CD4-positive, alpha-beta T cell treated with Interleukin-4 for 1 hour (primary cell): ENCODE results near the gene SLC25A51.
"Not testable (repeated sequence)": the region's sequence is repeated elsewhere in the genome, so short reads cannot be mapped to it uniquely, and the experiment has no call there.

Source experiments
- DNase-seq, 2 donors: peaks; one replicate each; pipeline ENCODE4 v3.0.0-alpha.2; 2020 to 2022

Gene SLC25A51

DNA sequence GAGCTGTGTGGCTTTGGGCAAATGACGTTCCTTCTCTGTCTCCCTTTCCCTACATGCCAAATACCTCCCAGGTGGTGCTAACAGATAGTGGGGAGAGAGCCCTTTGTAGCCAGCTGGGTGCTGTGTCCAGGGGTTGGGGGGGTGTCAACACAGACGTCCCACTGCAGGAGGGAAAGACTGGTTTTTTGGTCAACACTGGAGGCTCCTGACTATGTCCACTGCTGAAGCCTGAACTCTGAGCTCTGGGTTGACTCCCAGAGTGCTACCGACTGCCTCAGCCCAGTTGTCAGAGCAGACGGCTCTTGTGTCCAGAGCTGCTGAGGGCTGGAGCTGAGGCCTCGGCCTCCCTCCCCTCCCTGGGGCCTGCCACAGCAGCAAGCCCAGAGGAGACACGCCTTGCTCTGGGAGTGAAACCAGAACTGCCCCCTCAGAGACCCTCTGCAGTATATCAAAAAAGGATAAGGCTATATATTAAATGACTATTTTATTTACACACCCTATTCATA lies 14.8 kb upstream of the SLC25A51 start:
- no peak for DNase-seq

DNA sequence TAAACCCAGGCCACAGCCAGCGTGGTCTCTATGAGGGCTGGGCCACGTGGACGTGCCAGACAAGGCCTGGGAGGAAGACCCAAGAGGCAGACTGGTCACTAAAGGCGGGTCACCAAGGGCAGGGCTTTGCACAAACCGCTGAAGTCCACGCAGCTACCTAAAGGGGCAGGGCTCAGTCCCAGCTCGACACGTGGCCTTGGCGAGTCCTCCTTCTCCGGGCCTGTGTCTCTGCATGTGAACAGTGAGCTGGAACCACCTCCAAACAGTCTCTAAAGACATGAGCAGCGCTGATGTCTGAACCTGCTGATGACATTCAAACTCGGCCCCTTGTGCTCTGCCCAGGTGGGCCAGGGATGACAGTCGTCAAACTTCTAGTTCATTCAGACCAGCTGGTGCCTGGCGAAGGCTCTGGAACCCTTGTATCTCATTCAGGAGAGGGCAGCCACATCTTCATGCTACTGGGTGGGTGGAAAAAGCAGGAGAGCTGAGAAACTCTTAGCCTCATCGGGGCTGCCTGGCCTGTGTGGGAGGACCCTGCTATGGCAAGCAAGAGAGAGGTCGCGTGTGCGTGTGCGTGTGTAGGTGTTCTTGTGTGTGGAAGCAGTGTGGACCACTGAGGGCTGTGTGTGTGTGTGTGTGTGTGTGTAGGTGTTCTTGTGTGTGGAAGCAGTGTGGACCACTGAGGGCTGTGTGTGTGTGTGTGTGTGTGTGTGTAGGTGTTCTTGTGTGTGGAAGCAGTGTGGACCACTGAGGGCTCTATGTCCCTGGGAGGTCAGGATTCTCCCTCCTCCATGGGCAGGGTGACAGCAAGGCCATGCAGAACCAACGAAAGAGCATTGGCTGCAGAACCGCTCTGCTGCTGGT lies 14.1 kb upstream of the SLC25A51 start:
- no peak for DNase-seq

DNA sequence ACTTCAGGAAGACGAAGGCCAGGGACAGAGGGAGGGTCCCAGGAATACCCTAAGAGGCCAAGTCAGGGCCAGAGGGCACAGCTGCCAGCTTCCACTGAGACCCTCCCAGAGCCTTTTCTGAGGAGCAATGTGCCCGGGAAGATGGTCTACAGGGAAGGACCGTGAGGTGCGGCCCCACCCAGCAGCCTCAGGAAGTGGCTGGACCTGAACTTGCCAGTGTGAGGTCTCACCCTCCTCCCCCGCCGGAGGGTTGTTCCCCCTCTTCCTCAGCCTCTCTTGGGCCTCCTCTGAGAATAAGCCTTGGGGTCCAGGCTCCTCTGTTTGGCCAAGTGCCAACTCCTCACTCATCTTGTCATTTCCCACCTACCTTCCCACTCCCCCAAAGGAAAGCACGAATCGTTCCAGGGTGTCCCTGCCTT lies 13.4 kb upstream of the SLC25A51 start:
- DNase-seq = no peak

DNA sequence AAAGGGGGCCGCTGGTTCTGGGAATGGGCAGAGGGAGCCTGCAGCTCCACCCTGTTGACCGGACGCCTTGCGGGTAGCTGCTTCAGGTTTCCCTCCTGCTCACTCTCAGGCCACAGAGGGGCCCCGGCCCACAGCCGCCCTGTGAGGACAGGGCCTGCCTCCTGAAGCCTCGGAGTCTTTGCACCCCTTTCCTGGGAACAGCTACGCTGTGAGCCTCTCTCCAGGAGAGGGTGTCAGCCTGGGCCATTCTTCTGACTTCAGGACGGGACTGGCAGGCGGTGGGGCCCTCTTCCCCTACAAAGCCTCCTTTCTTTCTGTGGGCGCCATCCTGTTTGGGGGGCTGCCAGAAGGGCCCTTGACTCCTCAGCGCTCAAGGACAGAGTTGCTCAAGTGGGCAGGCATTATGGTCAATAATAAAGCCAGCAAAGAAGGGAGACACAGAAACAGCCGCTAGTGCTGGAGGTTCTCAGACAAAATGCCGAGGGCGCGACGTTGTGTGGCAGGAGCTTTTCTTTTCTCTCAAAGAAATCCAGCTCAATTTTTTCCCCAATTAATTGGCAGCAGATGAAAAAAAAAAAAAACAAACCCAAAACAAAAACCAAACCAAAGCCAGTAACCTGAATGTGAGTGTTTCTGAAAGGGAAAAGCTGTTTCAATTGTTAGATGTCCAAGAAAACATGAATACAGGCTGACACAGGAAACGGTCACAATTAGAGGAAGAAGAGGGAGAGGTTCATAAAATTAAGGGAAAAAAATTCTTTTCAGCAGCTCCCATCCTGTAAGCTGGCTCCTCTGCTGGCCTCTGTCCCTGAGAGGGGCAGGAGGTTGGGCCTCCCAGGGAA lies 12.8 kb upstream of the SLC25A51 start:
- DNase-seq = no peak

DNA sequence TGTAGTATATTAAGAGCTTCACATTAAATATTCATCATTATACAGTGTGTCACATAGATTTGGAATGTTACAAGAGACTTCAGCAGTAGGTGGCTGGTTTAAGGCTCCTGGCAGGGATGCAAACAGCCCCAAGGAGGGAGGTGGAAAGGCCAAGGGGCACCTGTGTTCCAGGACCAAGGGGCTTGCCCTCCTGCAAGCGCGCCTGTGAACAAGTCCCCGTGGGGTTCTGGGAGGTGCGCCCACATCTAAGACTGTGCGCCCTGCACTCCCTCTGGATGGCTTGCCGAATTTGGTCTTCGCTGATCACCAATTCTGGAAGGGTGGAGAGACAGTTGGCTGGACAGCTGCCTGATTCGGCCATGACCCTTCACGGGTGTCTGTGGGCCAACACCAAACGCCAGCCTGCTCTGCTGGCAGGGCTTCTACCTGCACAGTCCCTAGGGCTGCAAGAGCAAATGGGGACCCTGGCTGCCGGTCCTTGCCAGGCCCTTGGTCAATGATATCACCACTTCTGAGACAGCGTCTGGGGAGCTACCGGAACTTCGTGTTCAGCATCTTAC lies 12.1 kb upstream of the SLC25A51 start:
- no peak for DNase-seq

DNA sequence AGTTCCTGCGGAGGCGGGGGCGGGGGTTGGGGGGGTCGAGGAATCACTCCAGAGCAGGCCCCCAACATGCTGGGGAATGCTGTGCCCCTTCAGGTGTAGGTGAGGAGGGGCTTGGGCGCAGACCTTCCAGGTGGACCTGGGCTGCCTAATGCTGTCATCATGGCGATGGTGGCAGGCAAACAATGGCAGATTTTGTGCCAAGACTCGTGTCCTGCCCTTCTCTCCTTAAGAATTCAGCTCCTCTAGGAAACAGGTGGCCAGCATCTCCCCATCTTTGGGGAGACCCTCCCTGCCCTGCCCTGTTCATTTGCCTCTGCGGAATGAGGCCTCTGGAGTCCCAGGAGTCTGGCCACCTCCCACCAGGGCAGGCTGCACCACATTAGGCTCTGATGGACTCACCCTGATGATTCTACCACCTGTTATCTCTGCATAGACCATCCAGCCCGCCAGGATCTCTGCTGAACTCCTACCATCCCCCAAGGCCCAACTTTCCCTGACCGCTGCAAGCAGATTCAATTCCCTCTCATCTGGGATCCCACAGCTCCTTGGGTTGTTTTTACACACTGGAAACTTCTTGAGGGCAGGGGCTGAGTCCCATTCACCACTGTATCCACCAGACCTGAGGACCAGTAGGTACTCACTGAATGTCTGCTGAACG lies 10.9 kb upstream of the SLC25A51 start:
- DNase-seq = no peak

DNA sequence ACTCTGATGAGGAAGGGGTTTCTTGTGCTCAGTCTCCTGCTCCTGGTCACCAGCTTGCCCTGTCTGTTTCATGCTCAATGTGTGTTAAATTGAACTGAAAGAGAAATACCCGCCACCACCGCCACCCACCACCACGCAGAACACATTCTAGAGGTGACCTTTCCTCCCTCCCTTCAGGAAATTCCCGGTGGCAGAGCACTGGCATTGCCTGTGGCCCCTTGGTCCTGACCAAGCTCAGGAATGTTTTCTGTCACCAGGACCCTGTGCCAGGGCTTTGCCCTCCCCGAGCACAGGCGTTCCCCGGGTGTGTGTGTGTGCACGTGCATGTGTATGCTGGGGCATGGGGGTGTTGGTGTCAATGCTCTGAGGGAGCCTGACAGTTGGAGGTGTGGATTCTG lies 10.2 kb upstream of the SLC25A51 start:
- no peak for DNase-seq

DNA sequence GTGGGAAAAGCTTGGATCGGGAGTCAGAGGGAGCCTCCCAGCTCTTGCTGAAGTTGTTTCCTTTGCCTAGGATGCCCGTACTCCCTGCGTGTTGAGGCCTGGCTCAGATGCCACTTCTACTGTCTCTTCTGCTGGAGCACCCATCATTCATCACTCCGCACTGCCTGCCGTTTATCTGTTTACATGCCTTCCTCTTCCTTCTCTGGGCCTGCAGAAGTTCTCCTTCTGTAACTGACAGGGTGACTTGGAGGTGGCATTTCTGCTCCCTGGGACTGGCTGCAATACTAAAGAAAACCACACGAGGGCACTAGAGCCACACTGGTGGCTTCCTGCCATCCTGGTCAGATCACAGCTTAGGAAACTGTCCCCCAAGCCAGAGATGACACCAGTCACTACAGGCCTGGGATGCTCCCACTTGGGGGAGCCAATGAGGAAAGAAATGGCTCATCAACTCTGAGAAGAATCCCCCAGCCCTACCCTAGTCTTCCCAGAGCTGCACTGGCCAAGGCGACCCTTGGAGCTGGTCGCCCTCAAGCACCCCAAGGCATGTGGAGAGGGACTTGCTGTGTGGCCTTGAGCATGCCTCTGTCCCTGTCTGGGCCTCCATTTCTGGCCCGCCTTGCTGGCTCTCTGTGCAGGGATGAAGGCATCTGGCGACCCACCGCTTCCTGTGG lies 9.7 kb upstream of the SLC25A51 start:
- peak; percentile 82 to 85 for DNase-seq

DNA sequence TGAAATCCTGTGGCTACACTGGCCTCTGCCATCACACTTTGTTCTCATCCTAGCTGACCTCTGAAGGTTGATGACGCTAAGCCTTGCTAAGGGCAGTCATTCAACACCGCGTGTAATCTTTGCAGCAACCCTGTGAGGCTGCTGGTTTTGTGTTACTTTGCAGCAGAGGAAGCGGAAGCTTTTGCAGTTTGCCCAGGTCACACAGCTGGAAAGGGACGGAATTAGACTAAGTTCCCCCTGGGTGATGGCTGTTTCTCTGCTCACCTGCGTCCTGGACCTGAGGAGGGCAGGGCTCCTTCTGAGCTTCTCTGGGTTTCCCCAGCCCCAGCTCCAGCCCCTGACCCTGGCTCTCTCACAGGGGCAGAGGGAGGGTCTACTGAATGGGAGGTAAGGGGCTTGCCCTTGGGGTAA lies 7.3 kb upstream of the SLC25A51 start:
- DNase-seq = no peak

DNA sequence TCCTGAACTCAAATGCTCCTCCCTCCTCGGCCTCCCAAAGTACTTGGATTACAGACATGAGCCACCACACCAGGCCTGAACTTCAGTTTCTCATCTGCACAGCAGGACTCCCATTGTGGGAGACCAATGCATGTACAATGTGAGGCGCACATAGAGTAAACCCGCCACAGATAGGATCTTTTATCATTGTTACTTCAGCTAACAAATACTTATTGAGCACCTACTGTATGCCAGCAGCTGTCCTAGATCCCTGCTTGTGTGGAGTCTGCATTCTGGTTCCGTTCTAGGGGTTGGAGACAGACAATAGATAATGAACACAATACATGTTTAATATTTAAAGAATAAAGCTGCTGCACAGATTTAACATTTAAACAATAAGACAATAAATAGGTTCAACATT lies 6.3 kb upstream of the SLC25A51 start:
- no peak for DNase-seq

DNA sequence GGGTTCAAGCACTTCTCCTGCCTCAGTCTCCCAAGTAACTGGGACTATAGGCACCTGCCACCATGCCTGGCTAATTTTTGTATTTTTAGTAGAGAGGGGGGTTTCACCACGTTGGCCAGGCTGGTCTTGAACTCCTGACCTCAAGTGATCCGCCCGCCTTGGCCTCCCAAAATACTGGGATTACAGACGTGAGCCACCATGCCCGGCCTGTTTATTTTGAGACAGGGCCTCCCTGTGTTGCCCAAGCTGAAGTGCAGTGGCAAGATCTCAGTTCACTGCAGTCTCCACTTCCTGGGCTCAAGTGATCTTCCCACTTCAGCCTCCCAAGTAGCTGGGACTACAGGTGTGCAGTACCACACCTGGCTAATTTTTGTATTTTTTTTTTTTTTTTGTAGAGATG lies 5.9 kb upstream of the SLC25A51 start:
- DNase-seq = not testable (repeated sequence)

DNA sequence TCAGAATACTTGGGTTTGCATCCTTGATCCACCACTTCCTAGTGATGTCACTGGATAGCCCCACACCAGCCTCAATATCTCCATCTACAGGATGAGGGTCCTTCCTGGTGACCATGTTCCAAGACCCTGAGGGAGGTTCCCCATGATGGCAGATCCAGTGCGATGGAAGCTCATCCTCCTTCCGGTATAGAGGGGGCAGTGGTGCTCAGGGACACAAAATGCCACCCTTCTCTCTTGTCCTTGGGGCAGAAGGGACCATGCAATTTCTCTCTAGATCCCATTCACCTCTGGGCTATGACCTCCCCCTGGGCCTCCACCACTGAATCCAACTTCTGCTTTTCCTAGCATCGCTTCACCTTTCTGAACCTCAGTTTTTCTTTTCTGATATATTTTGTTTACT lies 5.4 kb upstream of the SLC25A51 start:
- DNase-seq = no peak

DNA sequence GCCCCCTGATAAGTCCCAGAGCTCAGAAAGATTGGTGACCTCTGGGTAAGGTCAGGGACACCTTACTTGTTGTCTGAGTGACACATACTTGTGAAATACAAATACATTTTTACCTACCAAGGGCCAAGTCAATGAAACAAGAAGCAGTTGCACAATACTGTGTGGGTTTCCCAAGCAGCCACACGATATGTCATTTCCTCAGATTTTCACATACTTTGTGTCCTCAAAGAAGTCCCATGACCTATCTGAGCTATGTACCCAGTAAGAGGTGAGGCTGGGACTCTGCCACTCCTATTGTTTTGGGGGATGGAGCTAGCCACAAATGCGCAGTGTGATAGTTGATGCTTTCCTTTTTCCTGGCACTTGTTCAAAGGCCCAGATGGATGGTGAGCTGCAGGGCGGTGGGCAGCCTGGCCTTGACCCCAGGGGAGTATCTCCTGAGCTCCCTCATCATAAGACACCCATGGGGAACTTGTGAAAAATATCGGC lies 4.8 kb upstream of the SLC25A51 start:
- peak; percentile 4 to 68 for DNase-seq

DNA sequence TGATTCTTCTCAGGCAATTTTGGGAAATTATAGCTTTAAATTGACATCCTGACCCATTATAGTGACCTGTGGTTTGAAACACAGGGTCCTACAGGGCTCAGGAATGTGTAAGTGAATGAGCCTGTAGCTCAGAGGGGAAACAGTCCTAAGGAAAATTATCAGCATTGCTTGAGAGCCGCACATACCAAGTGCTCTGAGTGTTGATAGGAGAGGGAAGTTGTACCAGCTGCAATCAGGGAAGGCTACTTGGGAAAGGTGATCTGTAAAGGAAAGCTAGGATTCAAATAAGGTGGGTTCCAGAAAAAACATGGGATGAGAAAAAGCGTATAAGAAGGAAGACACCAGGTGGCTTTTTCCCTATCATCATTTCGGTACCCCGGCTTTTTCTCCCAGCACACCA lies 4.4 kb upstream of the SLC25A51 start:
- DNase-seq = no peak

DNA sequence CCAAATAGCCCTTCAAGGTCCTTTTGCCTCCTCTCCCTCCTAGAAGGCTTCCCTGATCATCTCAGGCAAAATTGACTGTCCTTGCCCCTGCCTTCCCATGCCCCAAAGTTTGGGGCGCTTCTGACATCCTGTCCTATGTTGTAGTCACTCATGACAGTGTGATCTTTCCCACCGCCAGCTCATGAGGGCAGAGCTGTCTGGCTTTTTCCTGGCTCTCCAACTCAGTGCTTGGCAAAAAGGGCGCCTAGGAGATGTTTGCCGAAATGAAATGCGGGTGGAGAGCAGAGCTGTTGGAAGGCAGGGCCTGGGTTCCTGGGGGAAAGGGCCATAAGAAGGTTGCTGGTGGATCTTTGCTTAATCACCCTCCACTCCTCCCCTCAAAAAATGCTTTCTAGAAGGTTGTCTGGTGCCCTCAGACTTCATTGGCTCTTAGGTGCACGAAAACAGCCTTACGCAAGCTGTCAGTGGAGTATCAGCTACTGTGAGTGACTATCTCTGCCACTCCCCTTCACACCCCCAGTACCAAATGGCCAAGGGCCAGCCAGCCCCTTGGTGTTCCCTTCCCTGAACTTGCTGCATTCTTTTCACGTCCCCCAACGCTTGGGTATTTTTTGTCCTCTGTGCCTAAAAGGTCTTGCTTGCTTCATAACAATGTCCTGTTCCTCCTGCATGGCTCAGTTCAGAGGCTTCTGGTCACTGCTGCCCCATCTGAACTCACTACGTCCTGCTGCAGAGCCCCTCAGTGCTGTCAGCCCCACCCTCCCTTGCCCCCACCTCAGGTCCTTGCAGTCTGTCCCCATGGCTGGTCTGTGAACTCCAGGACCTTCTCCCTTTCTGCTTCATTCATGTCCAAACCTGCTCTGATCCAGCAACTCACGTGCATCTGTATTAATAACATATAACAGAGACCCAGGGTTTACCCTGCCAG lies 2.6 kb upstream of the SLC25A51 start:
- no peak for DNase-seq

DNA sequence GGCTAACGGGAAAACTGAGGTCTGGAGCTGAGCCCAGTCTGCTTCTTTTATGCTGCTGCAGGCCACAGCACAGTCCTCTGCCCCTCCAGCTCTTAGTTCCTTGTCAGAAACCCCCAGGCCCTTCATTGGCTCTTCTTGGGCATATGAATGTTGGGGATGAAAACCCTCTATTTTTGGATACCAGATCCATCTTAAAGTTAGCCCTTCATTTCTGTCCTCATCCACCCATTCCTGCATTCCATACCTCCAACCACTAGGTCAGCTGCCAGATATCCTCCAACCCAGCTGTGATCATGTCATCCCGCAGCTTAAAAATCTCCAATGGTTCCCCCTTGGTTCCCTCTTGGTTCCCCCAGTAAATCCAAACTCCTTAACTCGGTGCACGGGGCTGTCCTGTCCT lies 1.8 kb upstream of the SLC25A51 start:
- DNase-seq = no peak

DNA sequence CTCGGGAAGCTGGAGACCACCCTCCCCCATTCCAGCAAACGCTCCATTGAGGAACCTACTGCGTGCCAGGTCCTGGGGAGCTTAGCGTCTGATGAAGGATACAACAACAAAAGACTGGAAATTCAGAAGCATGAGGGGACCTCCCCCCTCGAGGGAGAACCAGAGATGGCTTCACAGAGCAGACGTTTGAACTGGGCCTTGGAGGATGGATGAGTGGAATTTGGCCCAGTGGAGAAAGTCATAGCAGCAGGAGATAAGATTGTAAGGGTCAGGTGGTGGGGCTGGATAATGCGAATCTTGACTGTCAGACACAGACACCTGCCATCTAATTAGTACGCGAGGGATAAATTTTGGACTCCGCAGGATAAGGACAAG lies 1.2 kb upstream of the SLC25A51 start:
- DNase-seq = no peak

DNA sequence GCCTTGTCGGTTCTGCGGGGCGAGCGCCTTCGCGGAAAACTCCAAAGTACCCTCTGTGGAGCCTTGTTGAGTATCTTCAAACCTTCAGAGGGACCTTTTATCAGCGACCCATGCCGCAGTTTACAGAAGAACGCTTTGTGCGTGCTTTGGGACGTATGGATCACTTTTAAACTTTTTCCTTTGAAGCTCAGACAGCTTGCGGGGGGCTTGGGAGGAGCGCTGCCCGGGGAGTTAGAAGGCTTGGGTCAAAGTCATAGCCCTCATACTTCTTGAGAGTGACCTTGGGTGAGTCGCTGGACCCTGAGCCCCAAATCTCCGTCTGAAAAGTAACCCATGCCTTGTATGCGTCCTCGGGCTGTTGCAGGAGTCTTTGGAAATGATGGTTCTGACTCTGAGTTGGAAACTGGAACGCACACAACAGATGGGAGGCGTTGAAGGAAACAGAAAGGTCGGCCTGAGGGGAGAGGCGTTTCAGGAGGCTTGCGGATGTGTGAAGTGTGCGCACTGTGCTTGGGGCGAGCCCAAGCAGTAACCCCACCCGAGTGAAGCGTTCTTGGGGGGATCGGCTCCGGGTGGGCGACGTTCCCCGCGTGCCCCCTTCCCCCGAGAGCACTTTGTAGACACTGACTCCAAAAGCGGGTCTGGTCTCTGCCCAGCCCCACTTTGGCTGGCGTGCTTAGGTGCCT lies 661 bp upstream of the SLC25A51 start:
- no peak for DNase-seq

DNA sequence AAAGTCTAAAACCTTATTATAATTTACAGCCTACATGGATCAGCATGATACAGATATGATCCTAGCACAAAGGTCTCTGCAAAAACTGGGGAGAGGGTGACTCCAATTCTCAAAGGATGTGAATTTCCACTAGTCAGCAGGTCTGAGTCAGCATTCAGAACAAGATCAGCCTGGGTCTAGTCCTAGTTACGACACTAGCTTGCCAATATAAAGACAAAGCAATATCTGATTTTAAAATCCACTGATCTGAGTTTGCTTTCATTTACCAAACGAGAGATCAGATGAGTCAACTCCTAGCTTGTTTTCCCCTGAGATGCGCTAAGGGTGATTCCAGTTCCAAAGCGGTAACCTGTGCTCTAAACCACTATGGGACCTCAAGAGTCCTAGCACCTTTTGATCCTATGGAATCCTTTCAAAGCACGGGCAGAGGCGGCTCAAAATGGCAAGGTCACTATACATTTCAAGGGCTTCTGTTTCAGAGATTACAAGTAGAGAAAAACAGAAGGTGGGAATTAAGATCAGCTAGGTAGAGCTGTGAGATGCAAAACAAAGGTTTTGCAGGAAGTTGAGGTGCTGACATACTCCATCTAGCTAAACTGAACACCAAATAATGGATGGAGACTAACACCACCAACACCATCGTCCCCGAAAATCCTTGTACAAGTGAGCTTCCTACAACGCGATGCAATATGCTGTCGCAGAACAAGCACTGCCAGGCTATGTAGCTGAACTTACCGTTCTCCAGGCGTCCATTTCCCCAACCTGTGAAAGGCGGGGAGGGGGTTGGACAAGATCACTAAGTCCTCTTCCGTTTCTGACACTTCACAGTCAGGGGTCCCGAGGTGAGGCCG lies 906 bp downstream of the SLC25A51 start:
- DNase-seq = peak in 1 of 2 donors; percentile 5

DNA sequence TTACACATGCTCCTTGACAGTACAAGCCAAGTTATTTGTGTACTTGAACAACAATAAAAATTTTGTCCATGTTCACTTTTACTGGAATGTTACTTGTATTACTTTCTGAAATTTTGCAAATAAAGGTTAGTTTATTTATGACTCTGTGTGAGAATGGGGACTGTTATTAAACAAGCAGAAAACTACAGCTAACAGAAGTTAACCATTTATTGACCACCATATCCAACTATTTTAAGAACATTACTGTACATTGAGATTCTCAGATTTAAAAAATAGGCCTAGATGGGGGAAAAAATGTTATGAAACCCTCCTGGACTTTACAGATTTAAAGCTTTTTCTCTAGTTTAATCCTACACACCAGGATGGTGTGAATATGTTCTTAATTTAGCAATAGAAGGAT lies 1.8 kb downstream of the SLC25A51 start:
- DNase-seq = no peak
